Mesenchymal stem cell (in vitro differentiated cells and primary cell): Measurements from ENCODE around the gene DMD.

Source experiments
- DNase-seq: peaks from one replicate; pipeline ENCODE4 v3.0.0-alpha.2; 2013
- H2AFZ ChIP-seq: one replicate; pipeline ENCODE4 v1.6.1; 2013; ENCODE audit warnings: low read depth, mild to moderate bottlenecking, control low read depth, inconsistent platforms, low read length, moderate library complexity
- H2AK5ac ChIP-seq: 2 replicates; pipeline ENCODE4 v1.6.1; 2013; ENCODE audit warnings: low read length, moderate library complexity, mild to moderate bottlenecking, inconsistent platforms; ENCODE audit not compliant: severe bottlenecking
- H2BK120ac ChIP-seq: one replicate; pipeline ENCODE4 v1.6.1; 2013; ENCODE audit warnings: low read depth, mild to moderate bottlenecking, inconsistent platforms, low read length, moderate library complexity
- H2BK12ac ChIP-seq, 2 experiments: one replicate each; pipeline ENCODE4 v1.6.1; 2013; ENCODE audit warnings: inconsistent platforms in 2 of 2, low read length in 2 of 2, mild to moderate bottlenecking in 2 of 2, moderate library complexity in 2 of 2, control low read depth in 1 of 2
- H2BK15ac ChIP-seq: one replicate; pipeline ENCODE4 v1.6.1; 2013; ENCODE audit warnings: mild to moderate bottlenecking, low read depth, inconsistent platforms; ENCODE audit not compliant: poor library complexity, severe bottlenecking
- H2BK5ac ChIP-seq: 2 replicates; pipeline ENCODE4 v1.6.1; 2013; ENCODE audit warnings: low read depth, mild to moderate bottlenecking, low read length, control low read depth, inconsistent platforms; ENCODE audit not compliant: poor library complexity, severe bottlenecking
- H3K14ac ChIP-seq, 2 experiments: one replicate each; pipeline ENCODE4 v1.6.1; 2013; ENCODE audit warnings: inconsistent platforms in 2 of 2, low read length in 2 of 2, control low read depth in 1 of 2, mild to moderate bottlenecking in 1 of 2, moderate library complexity in 1 of 2
- H3K18ac ChIP-seq, 2 experiments: one replicate each; pipeline ENCODE4 v1.6.1; 2013; ENCODE audit warnings: inconsistent platforms in 2 of 2, low read length in 2 of 2, control low read depth in 1 of 2, low read depth in 1 of 2, mild to moderate bottlenecking in 1 of 2
- H3K23ac ChIP-seq, 2 experiments: one replicate each; pipeline ENCODE4 v1.6.1; 2013; ENCODE audit warnings: inconsistent platforms in 2 of 2, low read length in 2 of 2, mild to moderate bottlenecking in 2 of 2, moderate library complexity in 2 of 2, control low read depth in 1 of 2
- H3K27ac ChIP-seq: 2 replicates; pipeline ENCODE4 v1.5.1; 2013; ENCODE audit warnings: mild to moderate bottlenecking, moderate library complexity, low read length, control low read depth, inconsistent platforms; ENCODE audit not compliant: poor library complexity, severe bottlenecking
- H3K27me3 ChIP-seq, 2 experiments: 2 replicates each; pipeline versions ENCODE4 v1.6.1 to v1.7.0; 2013; ENCODE audit warnings: low read length in 2 of 2, mild to moderate bottlenecking in 2 of 2, moderate library complexity in 2 of 2, control low read depth in 1 of 2, inconsistent platforms in 1 of 2; ENCODE audit not compliant: control insufficient read depth in 1 of 2, insufficient read depth in 1 of 2
- H3K36me3 ChIP-seq, 2 experiments: 2 replicates each; pipeline versions ENCODE4 v1.6.1 to v1.7.0; 2013; ENCODE audit warnings: low read length in 2 of 2, control low read depth in 1 of 2, inconsistent platforms in 1 of 2, low read depth in 1 of 2, mild to moderate bottlenecking in 1 of 2; ENCODE audit not compliant: insufficient read depth in 2 of 2, control insufficient read depth in 1 of 2
- H3K4ac ChIP-seq, 2 experiments: one replicate each; pipeline ENCODE4 v1.6.1; 2013; ENCODE audit warnings: inconsistent platforms in 2 of 2, low read length in 2 of 2, mild to moderate bottlenecking in 2 of 2, moderate library complexity in 2 of 2, control low read depth in 1 of 2, low read depth in 1 of 2
- H3K4me1 ChIP-seq: 2 replicates; pipeline ENCODE4 v1.6.1; 2013; ENCODE audit warnings: low read depth, low read length, control low read depth; ENCODE audit not compliant: control insufficient read depth, insufficient read depth
- H3K4me2 ChIP-seq: 2 replicates; pipeline ENCODE4 v1.6.1; 2013; ENCODE audit warnings: low read length, mild to moderate bottlenecking, inconsistent platforms; ENCODE audit not compliant: poor library complexity, severe bottlenecking
- H3K4me3 ChIP-seq, 2 experiments: 2 replicates each; pipeline versions ENCODE4 v1.5.1 to v1.7.0; 2013; ENCODE audit warnings: low read length in 2 of 2, mild to moderate bottlenecking in 2 of 2, control low read depth in 1 of 2, low read depth in 1 of 2; ENCODE audit not compliant: insufficient read depth in 1 of 2
- H3K79me1 ChIP-seq: replicated peaks from 2 replicates; pipeline ENCODE4 v1.6.1; 2013; ENCODE audit warnings: mild to moderate bottlenecking, control low read depth, low read length, inconsistent platforms; ENCODE audit not compliant: poor library complexity, severe bottlenecking
- H3K9ac ChIP-seq: 2 replicates; pipeline ENCODE4 v1.7.0; 2013; ENCODE audit warnings: mild to moderate bottlenecking, low read length, moderate library complexity
- H3K9me3 ChIP-seq: 2 replicates; pipeline ENCODE4 v1.7.0; 2013; ENCODE audit warnings: mild to moderate bottlenecking, low read length; ENCODE audit not compliant: control insufficient read depth
- H4K8ac ChIP-seq: one replicate; pipeline ENCODE4 v1.6.1; 2013; ENCODE audit warnings: inconsistent platforms, mild to moderate bottlenecking, low read length, moderate library complexity
- H4K91ac ChIP-seq: one replicate; pipeline ENCODE4 v1.6.1; 2013; ENCODE audit warnings: mild to moderate bottlenecking, low read length, inconsistent platforms
- WGBS: methylation state at CpG from one replicate; pipeline ENCODE4 v1.1.7; 2013; ENCODE audit warnings: mixed read lengths; 5-methylcytosine and 5-hydroxymethylcytosine counted together

The DMD gene

GRCh38 chrX:31837445-31838049 lies 1373.8 kb downstream of the DMD start:
- 73% methylated on average over 4 of the region's 6 CpGs for WGBS
- Histone ChIP-seq H4K8ac (no peak overlapping the region), H3K14ac (no peak overlapping the region), H3K9ac (no peak overlapping the region), H2BK12ac (no peak overlapping the region), H3K18ac (no peak overlapping the region), H3K23ac (no peak overlapping the region), H3K27ac (no peak overlapping the region), H2BK15ac (no peak overlapping the region), H3K4me2 (no peak overlapping the region), H4K91ac (no peak overlapping the region), H3K4ac (no peak overlapping the region), H2BK5ac (no peak overlapping the region), H3K27me3 (no peaks in the 10 kb centered on the region), H2BK120ac (no peak overlapping the region), H3K9me3 (no peaks in the 10 kb centered on the region), H3K79me1 (no peaks in the 10 kb centered on the region), H3K4me1 (no peaks in the 10 kb centered on the region), H3K36me3 (no peaks in the 10 kb centered on the region), H2AFZ (no peak overlapping the region), H2AK5ac (no peak overlapping the region), H3K4me3 (no peak overlapping the region)
- no peak for DNase-seq

DNA sequence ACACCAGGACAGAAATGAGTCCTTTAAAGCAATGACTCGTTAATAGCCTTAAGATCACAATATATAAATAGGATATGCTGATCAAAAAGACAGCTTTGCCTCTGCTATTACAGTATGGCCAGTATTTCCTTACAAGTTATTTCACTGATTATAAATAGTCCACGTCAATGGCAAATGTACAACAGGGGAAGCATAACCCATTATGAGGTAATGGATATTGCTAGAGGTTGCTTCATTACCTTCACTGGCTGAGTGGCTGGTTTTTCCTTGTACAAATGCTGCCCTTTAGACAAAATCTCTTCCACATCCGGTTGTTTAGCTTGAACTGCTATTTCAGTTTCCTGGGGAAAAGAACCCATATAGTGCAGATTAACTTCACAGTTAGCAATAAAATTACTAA lies 1374.9 kb downstream of the DMD start:
- H3K4me3 ChIP-seq: no peak overlapping the region
- no peak overlapping the region for H3K27ac ChIP-seq
- DNase-seq: no peak
- no peak overlapping the region for H3K9ac ChIP-seq
- no peak overlapping the region for H2BK120ac ChIP-seq
- no peak overlapping the region for H2BK15ac ChIP-seq
- H2AK5ac ChIP-seq: no peak overlapping the region
- no peak overlapping the region for H3K4me2 ChIP-seq
- no peak overlapping the region for H3K14ac ChIP-seq
- no peaks in the 10 kb centered on the region for H3K27me3 ChIP-seq
- no peaks in the 10 kb centered on the region for H3K79me1 ChIP-seq
- no peak overlapping the region for H4K8ac ChIP-seq
- H3K4ac ChIP-seq: no peak overlapping the region
- no peaks in the 10 kb centered on the region for H3K4me1 ChIP-seq
- no peak overlapping the region for H3K18ac ChIP-seq
- no CpG with 5 or more reads among the region's 3 CpGs for WGBS
- no peak overlapping the region for H4K91ac ChIP-seq
- H3K23ac ChIP-seq: no peak overlapping the region
- no peak overlapping the region for H2AFZ ChIP-seq
- no peaks in the 10 kb centered on the region for H3K9me3 ChIP-seq
- H2BK5ac ChIP-seq: no peak overlapping the region
- no peak overlapping the region for H2BK12ac ChIP-seq
- H3K36me3 ChIP-seq: no peaks in the 10 kb centered on the region

DNA sequence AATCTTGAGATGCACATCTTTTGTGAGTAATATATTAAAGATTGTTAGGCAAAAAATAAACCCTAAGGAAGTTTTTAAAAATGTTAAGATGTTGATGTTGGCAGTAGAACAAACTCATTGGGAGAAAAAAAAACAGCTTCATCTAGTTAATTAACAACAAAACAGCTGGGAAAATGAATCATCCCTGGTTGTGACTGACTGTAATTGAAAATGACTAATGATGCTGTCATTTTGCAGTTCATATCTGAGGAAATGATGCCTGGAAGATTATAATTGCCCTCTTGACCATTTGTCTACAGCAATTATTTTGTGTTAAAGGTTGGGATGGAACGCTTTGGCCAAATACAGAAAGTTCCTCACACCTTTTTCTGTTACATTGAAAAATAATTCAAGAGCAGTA lies 1379.1 kb downstream of the DMD start:
- Histone ChIP-seq H2BK120ac (no peak overlapping the region), H2AK5ac (no peak overlapping the region)
- WGBS: no CpG with 5 or more reads among the region's 1 CpG

GRCh38 chrX:31820430-31821210 lies 1390.7 kb downstream of the DMD start:
- no peak overlapping the region for H2AK5ac ChIP-seq
- no peak overlapping the region for H3K27ac ChIP-seq
- H4K8ac ChIP-seq: no peak overlapping the region
- no peak overlapping the region for H2BK15ac ChIP-seq
- no peaks in the 10 kb centered on the region for H3K79me1 ChIP-seq
- H3K23ac ChIP-seq: no peak overlapping the region
- H3K9me3 ChIP-seq: no peaks in the 10 kb centered on the region
- no peak overlapping the region for H3K4me2 ChIP-seq
- no peak overlapping the region for H3K9ac ChIP-seq
- no peak overlapping the region for H3K4ac ChIP-seq
- no peaks in the 10 kb centered on the region for H3K4me1 ChIP-seq
- H2BK12ac ChIP-seq: no peak overlapping the region
- no peaks in the 10 kb centered on the region for H3K27me3 ChIP-seq
- no peak overlapping the region for H2AFZ ChIP-seq
- no peak overlapping the region for H3K4me3 ChIP-seq
- no peak for DNase-seq
- no peak overlapping the region for H4K91ac ChIP-seq
- no peak overlapping the region for H3K18ac ChIP-seq
- 73% methylated on average over 6 of the region's 7 CpGs for WGBS
- H2BK5ac ChIP-seq: no peak overlapping the region
- no peak overlapping the region for H3K14ac ChIP-seq
- H2BK120ac ChIP-seq: no peak overlapping the region
- no peaks in the 10 kb centered on the region for H3K36me3 ChIP-seq

More for the DNA sequence above, 1379.1 kb downstream of the DMD start:
- H2BK15ac ChIP-seq: no peak overlapping the region
- no peak overlapping the region for H3K18ac ChIP-seq
- H4K8ac ChIP-seq: no peak overlapping the region
- H3K23ac ChIP-seq: no peak overlapping the region
- H3K79me1 ChIP-seq: no peaks in the 10 kb centered on the region
- H3K27ac ChIP-seq: no peak overlapping the region
- no peak overlapping the region for H3K14ac ChIP-seq
- no peaks in the 10 kb centered on the region for H3K36me3 ChIP-seq
- H2BK12ac ChIP-seq: no peak overlapping the region
- no peak overlapping the region for H2AFZ ChIP-seq
- H2BK5ac ChIP-seq: no peak overlapping the region
- H4K91ac ChIP-seq: no peak overlapping the region
- H3K4me3 ChIP-seq: no peak overlapping the region
- no peak overlapping the region for H3K4me2 ChIP-seq
- no peaks in the 10 kb centered on the region for H3K9me3 ChIP-seq
- H3K27me3 ChIP-seq: no peaks in the 10 kb centered on the region
- H3K4me1 ChIP-seq: no peaks in the 10 kb centered on the region
- H3K9ac ChIP-seq: no peak overlapping the region
- DNase-seq: no peak
- H3K4ac ChIP-seq: no peak overlapping the region
